HG02970 (cell line): Measurements from ENCODE around the gene CRIM1.

ENCODE experiments used
- ATAC-seq: cut with Tn5 transposase; IDR thresholded peaks from one replicate; pipeline ENCODE4 v1.9.1; 2021; ENCODE audit warnings: mild to moderate bottlenecking, moderate library complexity, moderate number of reproducible peaks; ENCODE audit not compliant: unreplicated experiment, low FRiP score

CRIM1 gene

GRCh38 chr2:36449213-36449612, 93.6 kb downstream of the CRIM1 start:
- no peak for ATAC-seq

GRCh38 chr2:36449943-36450392, 94.4 kb downstream of the CRIM1 start:
- no peak for ATAC-seq

GRCh38 chr2:36450466-36451196, 95.1 kb downstream of the CRIM1 start:
- no peak for ATAC-seq

GRCh38 chr2:36451512-36451911, 95.9 kb downstream of the CRIM1 start:
- ATAC-seq, result no peak

GRCh38 chr2:36452260-36452659, 96.7 kb downstream of the CRIM1 start:
- no peak for ATAC-seq

- ATAC-seq, result no peak
Observed at GRCh38 chr2:36453652-36454051, 98.1 kb downstream of the CRIM1 start.

GRCh38 chr2:36455011-36455410, 99.4 kb downstream of the CRIM1 start:
- ATAC-seq, result no peak

- ATAC-seq, result no peak
Observed at GRCh38 chr2:36455788-36456187, 100.2 kb downstream of the CRIM1 start.

- ATAC-seq, result no peak
Observed at GRCh38 chr2:36456227-36457175, 100.9 kb downstream of the CRIM1 start.

- ATAC-seq, result no peak
Observed at GRCh38 chr2:36458106-36458505, 102.5 kb downstream of the CRIM1 start.

GRCh38 chr2:36459725-36460137, 104.2 kb downstream of the CRIM1 start:
- ATAC-seq, result no peak

GRCh38 chr2:36461039-36461681, 105.6 kb downstream of the CRIM1 start:
- no peak for ATAC-seq

- ATAC-seq, result no peak
Observed at GRCh38 chr2:36462311-36462935, 106.8 kb downstream of the CRIM1 start.

- no peak for ATAC-seq
Observed at GRCh38 chr2:36463365-36463764, 107.8 kb downstream of the CRIM1 start.

GRCh38 chr2:36464006-36464721, 108.6 kb downstream of the CRIM1 start:
- ATAC-seq, result no peak

- no peak for ATAC-seq
Observed at GRCh38 chr2:36466135-36466534, 110.6 kb downstream of the CRIM1 start.

GRCh38 chr2:36468463-36469105, 113.0 kb downstream of the CRIM1 start:
- ATAC-seq, result no peak

GRCh38 chr2:36469106-36469477, 113.5 kb downstream of the CRIM1 start:
- ATAC-seq, result no peak

GRCh38 chr2:36469710-36470109, 114.1 kb downstream of the CRIM1 start:
- ATAC-seq, result no peak
